Activated B cell treated with CpG ODN at 0.5 μM for 24 hours (primary cell): Measurements from ENCODE around the gene EPHA1. TPM values are rescaled to one million over a fixed set of nuclear protein-coding genes. Genes with fewer than 3 reads are reported as not detected.
A peak's percentile ranks its signal among the peaks of the same experiment; 100 is the strongest.

ENCODE experiments used
- ATAC-seq: fragments of 200-7000 bp; cut with Tn5 transposase; one replicate; pipeline ENCODE4 v1.10.0; 2021; ENCODE audit warnings: low read depth, mild to moderate bottlenecking, moderate library complexity
- CTCF ChIA-PET: fragments of 350-600 bp; sonication (Branson Sonifier 250); formaldehyde crosslinking; loops from one replicate; lab custom pipeline; 2021; ENCODE audit warnings: antibody characterized with exemption; lab: Charles Lee
- POLR2A ChIA-PET: fragments of 350-600 bp; sonication (Branson Sonifier 250); formaldehyde crosslinking; loops from one replicate; lab custom pipeline; 2021; ENCODE audit warnings: antibody characterized with exemption; lab: Charles Lee
- DNase-seq: peaks from one replicate; pipeline ENCODE4 v3.0.0; 2022
- H3K27ac Mint-ChIP-seq: one replicate; pipeline ENCODE4 v1.8.0; 2020; ENCODE audit warnings: mixed read lengths
- H3K27me3 Mint-ChIP-seq: one replicate; pipeline ENCODE4 v1.8.0; 2021; ENCODE audit warnings: mixed read lengths
- H3K36me3 Mint-ChIP-seq: one replicate; pipeline ENCODE4 v1.8.0; 2021; ENCODE audit warnings: low read depth, mixed read lengths
- H3K4me1 Mint-ChIP-seq: one replicate; pipeline ENCODE4 v1.8.0; 2021; ENCODE audit warnings: mixed read lengths
- H3K4me3 Mint-ChIP-seq: one replicate; pipeline ENCODE4 v1.8.0; 2020; ENCODE audit warnings: mild to moderate bottlenecking, mixed read lengths
- H3K9me3 Mint-ChIP-seq: one replicate; pipeline ENCODE4 v1.8.0; 2020; ENCODE audit warnings: mixed read lengths
- CTCF ChIP-seq: fragments of 200-600 bp; IDR thresholded peaks from one replicate; pipeline ENCODE4 v1.8.0; 2022; ENCODE audit warnings: antibody characterized with exemption, mild to moderate bottlenecking
- intact Hi-C: fragments of 100-400 bp; cut with micrococcal nuclease; formaldehyde crosslinking; loops from one replicate; pipeline ENCODE4 v1.15.1; 2024
- total RNA-seq: library from RNA; stranded (reverse); gene quantifications from 2 replicates; pipeline ENCODE4 v1.2.3, GENCODE V29; 2022

Gene EPHA1
- total RNA-seq, 1 donor from 2014 or later = not detected

GRCh38 chr7:143346018-143346417 is 62.6 kb downstream of the EPHA1 start:
- no peaks in the 10 kb centered on the region for H3K36me3 Mint-ChIP-seq
- CTCF ChIA-PET = interaction anchor here (1.0 to 1.3 kb wide), 2 partner anchors 72 to 105 kb away, joined by 3 to 5 read pairs; no protein-coding TSS in a partner anchor
- no peak overlapping the region for H3K4me3 Mint-ChIP-seq

DNA sequence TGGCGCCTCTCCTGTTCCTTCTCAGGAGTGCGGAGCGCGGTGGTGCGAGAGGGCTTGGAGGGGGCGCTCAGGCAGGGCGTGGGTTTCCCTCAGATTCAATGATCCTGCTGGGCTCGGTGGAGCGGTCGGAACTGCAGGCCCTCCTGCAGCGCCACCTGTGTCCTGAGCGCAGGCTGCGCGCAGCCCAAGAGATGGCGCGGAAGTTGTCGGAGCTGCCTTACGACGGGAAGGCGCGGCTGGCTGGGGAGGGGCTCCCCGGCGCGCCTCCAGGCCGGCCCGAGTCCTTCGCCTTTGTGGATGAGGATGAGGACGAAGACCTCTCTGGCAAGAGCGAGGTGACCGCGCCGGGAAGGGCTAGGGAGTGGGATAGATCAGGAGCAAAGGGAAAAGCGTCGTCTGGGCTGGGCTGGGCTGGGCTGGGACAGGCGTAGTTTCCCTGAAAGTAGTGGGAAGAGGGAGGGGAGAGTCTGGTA is 63.2 kb downstream of the EPHA1 start:
- H3K9me3 Mint-ChIP-seq = no peaks in the 10 kb centered on the region
- no peaks in the 10 kb centered on the region for H3K36me3 Mint-ChIP-seq
- ATAC-seq (peak; percentile 91), DNase-seq (no peak)
- H3K27me3 Mint-ChIP-seq = peaks cover 27% of the 10 kb centered on the region
- no peak overlapping the region for H3K27ac Mint-ChIP-seq
- peak overlapping the region; percentile 64 for H3K4me3 Mint-ChIP-seq
- ChIA-PET POLR2A (no interaction called here), CTCF (interaction anchor here (1.0 to 1.3 kb wide), 2 partner anchors 72 to 105 kb away, joined by 3 to 5 read pairs; no protein-coding TSS in a partner anchor)
- intact Hi-C loops = loop anchor here (1.0 to 5.0 kb wide), 3 partner anchors 37 to 57 kb away; partner anchors contain the start of genes CASP2 and ZYX
- peaks cover 6% of the 10 kb centered on the region for H3K4me1 Mint-ChIP-seq
- TF ChIP-seq CTCF = no peak

More at GRCh38 chr7:143346018-143346417, 62.6 kb downstream of the EPHA1 start:
- peaks cover 6% of the 10 kb centered on the region for H3K4me1 Mint-ChIP-seq
- TF ChIP-seq CTCF = no peak
- intact Hi-C loops = loop anchor here (5.0 kb wide), 2 partner anchors 36 to 39 kb away; partner anchors contain the start of gene ZYX
- POLR2A ChIA-PET = interaction anchor here (0.6 kb wide), 1 partner anchor 1668 kb away, joined by 4 read pairs; no protein-coding TSS in a partner anchor
- peaks cover 27% of the 10 kb centered on the region for H3K27me3 Mint-ChIP-seq
- DNase-seq (no peak), ATAC-seq (no peak)
- no peak overlapping the region for H3K27ac Mint-ChIP-seq
- no peaks in the 10 kb centered on the region for H3K9me3 Mint-ChIP-seq

DNA sequence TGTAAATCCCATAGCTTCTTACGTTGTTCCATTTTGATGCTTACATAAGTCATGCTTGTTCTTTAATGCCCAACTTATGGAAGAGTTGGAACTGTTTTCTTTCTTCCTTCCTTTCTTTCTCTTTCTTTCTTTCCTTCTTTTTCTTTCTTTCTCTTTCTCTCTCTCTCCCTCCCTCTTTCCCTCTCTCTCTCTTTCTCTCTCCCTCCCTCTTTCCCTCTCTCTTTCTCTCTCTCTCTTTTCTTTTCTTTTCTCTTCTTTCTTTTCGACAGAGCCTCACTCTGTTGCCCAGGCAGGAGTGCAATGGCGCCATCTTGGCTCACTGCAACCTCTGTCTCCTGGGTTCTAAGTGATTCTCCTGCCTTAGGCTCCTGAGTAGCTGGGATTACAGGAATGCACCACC is 65.1 kb downstream of the EPHA1 start:
- ChIA-PET POLR2A (interaction anchor here (0.6 kb wide), 1 partner anchor 1492 kb away, joined by 5 read pairs; the partner anchor contains the start of gene TPK1), CTCF (interaction anchor here (1.3 kb wide), 1 partner anchor 44 kb away, joined by 4 read pairs; no protein-coding TSS in a partner anchor)
- Mint-ChIP-seq H3K4me1 (peaks cover 6% of the 10 kb centered on the region), H3K9me3 (no peaks in the 10 kb centered on the region), H3K27me3 (peaks cover 23% of the 10 kb centered on the region), H3K36me3 (no peaks in the 10 kb centered on the region), H3K27ac (no peak overlapping the region), H3K4me3 (no peak overlapping the region)
- intact Hi-C loops = no loop called here
- ATAC-seq (no peak), DNase-seq (no peak)
- no peak for TF ChIP-seq CTCF

DNA sequence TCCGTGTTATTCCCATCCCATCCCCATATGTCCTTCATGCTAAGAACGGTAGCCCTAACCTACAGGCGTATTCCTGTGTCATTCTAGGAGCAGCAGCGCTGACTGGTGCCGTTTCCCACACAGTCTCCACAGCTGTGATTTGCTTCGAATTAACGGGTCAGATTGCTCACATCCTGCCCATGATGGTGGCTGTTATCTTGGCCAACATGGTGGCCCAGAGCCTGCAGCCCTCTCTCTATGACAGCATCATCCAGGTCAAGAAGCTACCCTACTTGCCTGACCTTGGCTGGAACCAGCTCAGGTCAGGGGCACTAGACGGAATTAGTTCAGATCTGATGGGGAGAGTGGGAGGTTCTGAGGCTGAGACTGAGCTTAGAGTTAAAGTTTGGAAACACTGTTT is 66.8 kb downstream of the EPHA1 start:
- POLR2A ChIA-PET = no interaction called here
- peaks cover 6% of the 10 kb centered on the region for H3K4me1 Mint-ChIP-seq
- TF ChIP-seq CTCF = no peak
- no peaks in the 10 kb centered on the region for H3K9me3 Mint-ChIP-seq
- no peak overlapping the region for H3K27ac Mint-ChIP-seq
- H3K27me3 Mint-ChIP-seq = peaks cover 23% of the 10 kb centered on the region
- no peak for ATAC-seq
- no peaks in the 10 kb centered on the region for H3K36me3 Mint-ChIP-seq
- CTCF ChIA-PET = no interaction called here
- no peak overlapping the region for H3K4me3 Mint-ChIP-seq
- no peak for DNase-seq
- intact Hi-C loops = no loop called here

Other genes with a start within 250 kb of the EPHA1 start
- gene TAS2R39, start 225.4 kb downstream of the EPHA1 start, total RNA-seq = not detected in 2 replicates
- not detected in 2 replicates for gene TAS2R40, start 186.8 kb downstream of the EPHA1 start, total RNA-seq
- gene GSTK1, start 145.4 kb downstream of the EPHA1 start, total RNA-seq = 144 and 150 TPM in 2 replicates
- gene TMEM139, start 123.9 kb downstream of the EPHA1 start, total RNA-seq = 0.34 and 0.47 TPM in 2 replicates
- 59.5 and 62.2 TPM in 2 replicates for gene CASP2, start 120.5 kb downstream of the EPHA1 start, total RNA-seq
- gene CLCN1, start 92.7 kb downstream of the EPHA1 start, total RNA-seq = not detected in 2 replicates
- gene FAM131B, start 46.1 kb downstream of the EPHA1 start, total RNA-seq = not detected in 2 replicates
- 87.5 and 101 TPM in 2 replicates for gene ZYX, start 27.5 kb downstream of the EPHA1 start, total RNA-seq
- not detected in 2 replicates for gene TAS2R60, start 34.6 kb upstream of the EPHA1 start, total RNA-seq
- not detected in 2 replicates for gene TAS2R41, start 69.0 kb upstream of the EPHA1 start, total RNA-seq
- gene CTAGE15, start 162.9 kb upstream of the EPHA1 start, total RNA-seq = not detected in 2 replicates
- 15.0 and 17.4 TPM in 2 replicates for gene TCAF2, start 212.1 kb upstream of the EPHA1 start, total RNA-seq